Cortex of kidney (tissue), 1 donor: ENCODE data around the gene ATP1A4.

ENCODE experiments used
- DNase-seq: peaks from one replicate; lab custom pipeline; 2025; lab: John Stamatoyannopoulos, UW

ATP1A4 gene

GRCh38 chr1:160171980-160172379 is 20.6 kb downstream of the ATP1A4 start:
- DNase-seq, result no peak

- DNase-seq, result no peak
Observed at GRCh38 chr1:160177231-160177630, 25.8 kb downstream of the ATP1A4 start.

GRCh38 chr1:160177667-160178066 is 26.3 kb downstream of the ATP1A4 start:
- DNase-seq, result no peak

- DNase-seq, result no peak
Observed at GRCh38 chr1:160178731-160179130, 27.3 kb downstream of the ATP1A4 start.

- DNase-seq, result no peak
Observed at GRCh38 chr1:160179336-160179735, 27.9 kb downstream of the ATP1A4 start.

- DNase-seq, result no peak
Observed at GRCh38 chr1:160186246-160186645, 34.8 kb downstream of the ATP1A4 start.

- DNase-seq, result no peak
Observed at GRCh38 chr1:160186729-160187128, 35.3 kb downstream of the ATP1A4 start.

GRCh38 chr1:160187407-160187806 is 36.0 kb downstream of the ATP1A4 start:
- DNase-seq, result no peak

- DNase-seq, result no peak
Observed at GRCh38 chr1:160188341-160188740, 36.9 kb downstream of the ATP1A4 start.

GRCh38 chr1:160189649-160190625 is 38.5 kb downstream of the ATP1A4 start, which contains the start of gene CASQ1:
TSS of gene CASQ1 (plus strand) at chr1:160190575. CDS start at chr1:160190752, 177 bp downstream.
- no peak for DNase-seq

- no peak for DNase-seq
Observed at GRCh38 chr1:160191756-160192155, 40.4 kb downstream of the ATP1A4 start.

GRCh38 chr1:160192234-160192633 is 40.8 kb downstream of the ATP1A4 start:
- no peak for DNase-seq

GRCh38 chr1:160193091-160193819 is 41.9 kb downstream of the ATP1A4 start:
- no peak for DNase-seq

GRCh38 chr1:160193832-160194736 is 42.7 kb downstream of the ATP1A4 start:
- DNase-seq, result no peak

GRCh38 chr1:160194737-160195059 is 43.3 kb downstream of the ATP1A4 start:
- no peak for DNase-seq

- DNase-seq, result no peak
Observed at GRCh38 chr1:160196143-160196542, 44.7 kb downstream of the ATP1A4 start.

- DNase-seq, result no peak
Observed at GRCh38 chr1:160197231-160197630, 45.8 kb downstream of the ATP1A4 start.

GRCh38 chr1:160200786-160201185 is 49.4 kb downstream of the ATP1A4 start:
- DNase-seq, result no peak

GRCh38 chr1:160204526-160205241 is 53.3 kb downstream of the ATP1A4 start:
- no peak for DNase-seq

GRCh38 chr1:160205242-160206035 is 54.0 kb downstream of the ATP1A4 start, which contains the start of gene PEA15:
TSS of gene PEA15 (plus strand) at chr1:160205384. CDS start at chr1:160211545, 6,161 bp downstream.
- DNase-seq, result no peak
